Uterus (tissue), 2 donors: ENCODE results near the gene PAPLN.

ENCODE experiments used
- POLR2A ChIP-seq, 2 donors: fragments of 450-650 bp; IDR thresholded peaks; one replicate each; pipeline ENCODE4 v1.6.1; 2016; ENCODE audit warnings: antibody characterized with exemption in 2 of 2, mild to moderate bottlenecking in 1 of 2, moderate library complexity in 1 of 2
- TF ChIP-seq, protein P1 (sequence below), 4 experiments: fragments of 200-600 bp in 2 of 4; fragments of 450-650 bp in 2 of 4; sonication (generic) in 2 of 4; IDR thresholded peaks; one replicate each; pipeline ENCODE4 v1.5.1; 2016 to 2019; ENCODE audit warnings: antibody characterized with exemption in 4 of 4, mild to moderate bottlenecking in 2 of 4, moderate library complexity in 1 of 4

DNA sequence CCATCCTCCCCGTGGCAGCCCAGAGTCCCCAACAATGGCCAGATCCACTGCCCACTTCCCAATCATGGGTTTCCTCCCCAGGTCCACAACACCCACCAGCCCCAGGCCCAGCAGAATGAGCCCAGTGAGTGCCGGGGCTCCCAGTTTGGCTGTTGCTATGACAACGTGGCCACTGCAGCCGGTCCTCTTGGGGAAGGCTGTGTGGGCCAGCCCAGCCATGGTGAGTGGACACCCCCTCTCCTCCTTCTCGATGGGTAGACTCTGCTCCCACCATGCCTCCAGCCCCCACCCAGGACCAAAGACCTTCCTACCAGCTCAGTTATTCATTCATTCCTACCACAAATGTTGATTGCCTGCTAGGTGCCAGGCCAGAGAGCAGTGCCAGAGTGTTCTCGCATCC lies 23.8 kb downstream of the PAPLN start:
- TF ChIP-seq, protein P1, sequence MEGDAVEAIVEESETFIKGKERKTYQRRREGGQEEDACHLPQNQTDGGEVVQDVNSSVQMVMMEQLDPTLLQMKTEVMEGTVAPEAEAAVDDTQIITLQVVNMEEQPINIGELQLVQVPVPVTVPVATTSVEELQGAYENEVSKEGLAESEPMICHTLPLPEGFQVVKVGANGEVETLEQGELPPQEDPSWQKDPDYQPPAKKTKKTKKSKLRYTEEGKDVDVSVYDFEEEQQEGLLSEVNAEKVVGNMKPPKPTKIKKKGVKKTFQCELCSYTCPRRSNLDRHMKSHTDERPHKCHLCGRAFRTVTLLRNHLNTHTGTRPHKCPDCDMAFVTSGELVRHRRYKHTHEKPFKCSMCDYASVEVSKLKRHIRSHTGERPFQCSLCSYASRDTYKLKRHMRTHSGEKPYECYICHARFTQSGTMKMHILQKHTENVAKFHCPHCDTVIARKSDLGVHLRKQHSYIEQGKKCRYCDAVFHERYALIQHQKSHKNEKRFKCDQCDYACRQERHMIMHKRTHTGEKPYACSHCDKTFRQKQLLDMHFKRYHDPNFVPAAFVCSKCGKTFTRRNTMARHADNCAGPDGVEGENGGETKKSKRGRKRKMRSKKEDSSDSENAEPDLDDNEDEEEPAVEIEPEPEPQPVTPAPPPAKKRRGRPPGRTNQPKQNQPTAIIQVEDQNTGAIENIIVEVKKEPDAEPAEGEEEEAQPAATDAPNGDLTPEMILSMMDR (IDR thresholded peaks at IDR 0.05): no peak
- no peak for TF ChIP-seq POLR2A (IDR thresholded peaks at IDR 0.05)
